DOHH2 (cell line): ENCODE measurements around the gene CLRN1.

Source experiments
- H3F3A ChIP-seq: fragments of 200-600 bp; sonication (generic), shearing (Covaris generic); 2 replicates; pipeline ENCODE4 v1.6.0; 2016; ENCODE audit warnings: antibody characterized with exemption, mild to moderate bottlenecking; ENCODE audit not compliant: control insufficient read depth, insufficient read depth
- H3K27ac ChIP-seq: fragments of 200-600 bp; sonication (generic); 2 replicates; pipeline ENCODE4 v1.5.1; 2014; ENCODE audit warnings: low read depth, mild to moderate bottlenecking, low read length, moderate library complexity
- H3K27me3 ChIP-seq: fragments of 200-600 bp; sonication (generic); 2 replicates; pipeline ENCODE4 v1.6.1; 2014; ENCODE audit warnings: mild to moderate bottlenecking, low read length, mixed read lengths; ENCODE audit not compliant: control insufficient read depth
- H3K36me3 ChIP-seq: fragments of 200-600 bp; sonication (generic); 2 replicates; pipeline ENCODE4 v1.6.1; 2014; ENCODE audit warnings: mild to moderate bottlenecking, low read length, moderate library complexity, mixed read lengths; ENCODE audit not compliant: control insufficient read depth
- H3K4me1 ChIP-seq: fragments of 200-600 bp; sonication (generic); 2 replicates; pipeline ENCODE4 v1.6.1; 2014; ENCODE audit warnings: mild to moderate bottlenecking, low read length, mixed read lengths; ENCODE audit not compliant: control insufficient read depth
- H3K4me2 ChIP-seq: fragments of 200-600 bp; sonication (generic); 2 replicates; pipeline ENCODE4 v1.6.0; 2014; ENCODE audit warnings: mild to moderate bottlenecking, low read length, moderate library complexity
- H3K4me3 ChIP-seq: fragments of 200-600 bp; sonication (generic); 2 replicates; pipeline ENCODE4 v1.5.1; 2014; ENCODE audit warnings: mild to moderate bottlenecking, low read length, mixed read lengths
- H3K79me2 ChIP-seq: fragments of 200-600 bp; sonication (generic); 2 replicates; pipeline ENCODE4 v1.6.1; 2014; ENCODE audit warnings: mild to moderate bottlenecking, low read length, mixed read lengths; ENCODE audit not compliant: control insufficient read depth
- H3K9me2 ChIP-seq: fragments of 200-600 bp; sonication (generic); replicated peaks from 2 replicates; pipeline ENCODE4 v1.6.1; 2014; ENCODE audit warnings: mild to moderate bottlenecking, low read length, mixed read lengths; ENCODE audit not compliant: control insufficient read depth
- H3K9me3 ChIP-seq: fragments of 200-600 bp; sonication (generic); 2 replicates; pipeline ENCODE4 v1.6.1; 2014; ENCODE audit warnings: antibody characterized with exemption, low read length, mixed read lengths; ENCODE audit not compliant: control insufficient read depth, insufficient read depth
- H4K20me1 ChIP-seq: fragments of 200-600 bp; sonication (generic); 2 replicates; pipeline ENCODE4 v1.6.0; 2014; ENCODE audit warnings: low read depth, mild to moderate bottlenecking, antibody characterized with exemption, low read length, moderate library complexity; ENCODE audit not compliant: control insufficient read depth, insufficient read depth
- CTCF ChIP-seq: fragments of 200-600 bp; sonication (generic); IDR thresholded peaks from one replicate; pipeline ENCODE4 v1.5.1; 2014; ENCODE audit warnings: antibody characterized with exemption, mild to moderate bottlenecking, low read depth, low read length; ENCODE audit not compliant: poor library complexity, severe bottlenecking
- EZH2phosphoT487 ChIP-seq: fragments of 200-600 bp; sonication (generic); IDR thresholded peaks from 2 replicates; pipeline ENCODE4 v1.6.1; 2017; ENCODE audit warnings: borderline replicate concordance, mild to moderate bottlenecking, antibody characterized with exemption, low read length, moderate library complexity, mixed read lengths

The CLRN1 gene

GRCh38 chr3:151003768-151004134, 31.2 kb upstream of the CLRN1 start:
- Histone ChIP-seq H3K4me1 (no peaks in the 10 kb centered on the region), H3F3A (no peaks in the 10 kb centered on the region), H3K9me2 (no peaks in the 10 kb centered on the region), H3K4me2 (no peak overlapping the region), H3K79me2 (no peaks in the 10 kb centered on the region), H3K4me3 (no peak overlapping the region), H3K36me3 (no peaks in the 10 kb centered on the region), H4K20me1 (no peaks in the 10 kb centered on the region), H3K27me3 (peaks cover 11% of the 10 kb centered on the region), H3K9me3 (no peaks in the 10 kb centered on the region), H3K27ac (no peak overlapping the region)
- TF ChIP-seq CTCF = no peak
- TF ChIP-seq EZH2phosphoT487 = no peak

GRCh38 chr3:151003029-151003767, 30.7 kb upstream of the CLRN1 start:
- H3K27ac ChIP-seq = no peak overlapping the region
- H3K27me3 ChIP-seq = peaks cover 11% of the 10 kb centered on the region
- no peak overlapping the region for H3K4me3 ChIP-seq
- no peaks in the 10 kb centered on the region for H3K4me1 ChIP-seq
- no peaks in the 10 kb centered on the region for H4K20me1 ChIP-seq
- no peaks in the 10 kb centered on the region for H3K9me3 ChIP-seq
- no peaks in the 10 kb centered on the region for H3K79me2 ChIP-seq
- no peaks in the 10 kb centered on the region for H3K36me3 ChIP-seq
- H3K9me2 ChIP-seq = no peaks in the 10 kb centered on the region
- TF ChIP-seq EZH2phosphoT487 (no peak), CTCF (no peak)
- H3F3A ChIP-seq = no peaks in the 10 kb centered on the region
- H3K4me2 ChIP-seq = no peak overlapping the region

DNA sequence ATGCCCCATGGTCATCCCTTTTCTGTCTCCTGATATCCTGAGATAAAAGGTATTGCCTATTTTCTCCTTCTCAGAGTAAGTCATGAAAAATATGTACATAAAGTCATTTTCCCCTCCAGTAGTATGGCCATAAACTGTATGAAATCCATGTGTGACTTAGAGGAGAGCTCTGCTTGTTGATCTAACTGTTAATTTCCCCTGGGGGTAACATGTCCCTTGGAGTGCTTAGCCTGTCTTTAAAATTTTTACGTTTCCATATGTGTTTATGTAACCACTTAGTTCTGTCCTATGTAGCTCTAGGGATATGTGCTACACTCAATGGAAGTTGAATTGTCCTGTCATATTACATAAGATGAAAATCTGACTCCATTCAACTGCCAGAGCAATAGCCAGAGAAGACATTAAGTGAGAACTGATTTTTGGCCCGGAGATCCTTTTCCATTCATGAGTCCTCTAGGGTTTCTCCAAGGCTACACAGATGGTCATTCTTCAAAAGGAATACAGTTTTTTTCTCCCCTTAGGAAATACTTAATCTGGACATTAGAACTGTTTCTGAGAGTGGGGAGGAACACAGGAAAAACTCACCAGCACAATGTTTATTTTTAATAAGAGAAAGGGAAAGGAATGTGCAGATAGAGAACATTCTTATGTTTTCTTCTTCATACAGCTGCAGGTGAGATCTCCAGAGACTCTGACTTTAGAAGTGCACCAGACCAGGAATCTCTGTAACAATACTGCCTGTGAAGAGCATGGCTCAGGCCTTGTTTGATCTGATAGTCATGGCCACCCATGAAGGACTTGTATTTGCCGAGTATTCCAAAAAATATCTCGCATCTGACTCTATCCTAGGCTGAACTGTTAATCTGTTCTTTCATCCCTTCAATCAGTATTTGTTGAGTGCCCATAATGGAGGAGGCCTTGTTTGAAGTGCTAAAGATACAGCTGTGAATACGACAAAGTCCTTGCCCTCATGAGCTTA, 29.8 kb upstream of the CLRN1 start:
- H3K27ac ChIP-seq = no peak overlapping the region
- no peak overlapping the region for H3K4me2 ChIP-seq
- no peaks in the 10 kb centered on the region for H3F3A ChIP-seq
- H3K79me2 ChIP-seq = no peaks in the 10 kb centered on the region
- H3K4me1 ChIP-seq = no peaks in the 10 kb centered on the region
- H3K4me3 ChIP-seq = no peak overlapping the region
- H3K9me2 ChIP-seq = no peaks in the 10 kb centered on the region
- no peaks in the 10 kb centered on the region for H3K9me3 ChIP-seq
- peaks cover 7% of the 10 kb centered on the region; the same call in 1 of the 2 replicates for H3K27me3 ChIP-seq
- H4K20me1 ChIP-seq = no peaks in the 10 kb centered on the region
- no peaks in the 10 kb centered on the region for H3K36me3 ChIP-seq
- no peak for TF ChIP-seq EZH2phosphoT487
- TF ChIP-seq CTCF = no peak
